KMS-11 (cell line): ENCODE measurements around the gene PTPRN2.

Source experiments
- H2AFZ ChIP-seq: fragments of 200-600 bp; sonication (generic); 2 replicates; pipeline ENCODE4 v1.6.1; 2016; ENCODE audit warnings: antibody characterized with exemption, mixed run types, low read depth
- H3K27ac ChIP-seq: fragments of 200-600 bp; sonication (generic); 2 replicates; pipeline ENCODE4 v1.6.1; 2016; ENCODE audit warnings: mild to moderate bottlenecking, mixed run types
- H3K27me3 ChIP-seq: fragments of 200-600 bp; sonication (generic); 2 replicates; pipeline ENCODE4 v1.6.1; 2017; ENCODE audit warnings: mild to moderate bottlenecking, low read depth, mixed run types, moderate library complexity; ENCODE audit not compliant: insufficient read depth
- H3K36me3 ChIP-seq: fragments of 200-600 bp; sonication (generic); 2 replicates; pipeline ENCODE4 v1.6.1; 2017; ENCODE audit warnings: mild to moderate bottlenecking, mixed run types; ENCODE audit not compliant: insufficient read depth
- H3K4me1 ChIP-seq: fragments of 200-600 bp; sonication (generic); 2 replicates; pipeline ENCODE4 v1.6.1; 2016; ENCODE audit warnings: mild to moderate bottlenecking, low read depth, mixed run types; ENCODE audit not compliant: poor library complexity, severe bottlenecking
- H3K4me2 ChIP-seq: fragments of 200-600 bp; sonication (generic); 2 replicates; pipeline ENCODE4 v1.7.0; 2016; ENCODE audit warnings: mild to moderate bottlenecking, mixed run types
- H3K4me3 ChIP-seq: fragments of 200-600 bp; sonication (generic); IDR thresholded peaks from 2 replicates; pipeline ENCODE4 v1.6.1; 2017; ENCODE audit warnings: low read depth, low read length, mixed read lengths; ENCODE audit not compliant: insufficient read depth
- H3K79me2 ChIP-seq: fragments of 200-600 bp; sonication (generic); 2 replicates; pipeline ENCODE4 v1.6.1; 2016; ENCODE audit warnings: low read depth, mixed run types; ENCODE audit not compliant: insufficient read depth
- H3K9ac ChIP-seq: fragments of 200-600 bp; sonication (generic); 2 replicates; pipeline ENCODE4 v1.6.1; 2016; ENCODE audit warnings: mild to moderate bottlenecking, mixed run types
- H4K20me1 ChIP-seq: fragments of 200-600 bp; sonication (generic); 2 replicates; pipeline ENCODE4 v1.6.1; 2016; ENCODE audit warnings: mild to moderate bottlenecking, mixed run types; ENCODE audit not compliant: insufficient read depth
- TF ChIP-seq, protein P1 (sequence below): fragments of 200-600 bp; sonication (generic); conservative IDR thresholded peaks from 2 replicates; pipeline ENCODE4 v1.6.1; 2017; ENCODE audit warnings: low read depth, mild to moderate bottlenecking, antibody characterized with exemption, low read length, moderate library complexity, mixed read lengths

The PTPRN2 gene

GRCh38 chr7:157786375-157787274 is 801.0 kb downstream of the PTPRN2 start:
- H2AFZ ChIP-seq: no peak overlapping the region
- H3K4me1 ChIP-seq: no peaks in the 10 kb centered on the region
- H3K79me2 ChIP-seq: no peaks in the 10 kb centered on the region
- H3K27me3 ChIP-seq: peaks cover 13% of the 10 kb centered on the region; the same call in 1 of the 2 replicates
- H4K20me1 ChIP-seq: no peaks in the 10 kb centered on the region
- H3K4me3 ChIP-seq: no peak overlapping the region
- no peaks in the 10 kb centered on the region for H3K36me3 ChIP-seq
- no peak overlapping the region for H3K4me2 ChIP-seq
- H3K27ac ChIP-seq: no peak overlapping the region
- H3K9ac ChIP-seq: no peak overlapping the region
- TF ChIP-seq, protein P1, sequence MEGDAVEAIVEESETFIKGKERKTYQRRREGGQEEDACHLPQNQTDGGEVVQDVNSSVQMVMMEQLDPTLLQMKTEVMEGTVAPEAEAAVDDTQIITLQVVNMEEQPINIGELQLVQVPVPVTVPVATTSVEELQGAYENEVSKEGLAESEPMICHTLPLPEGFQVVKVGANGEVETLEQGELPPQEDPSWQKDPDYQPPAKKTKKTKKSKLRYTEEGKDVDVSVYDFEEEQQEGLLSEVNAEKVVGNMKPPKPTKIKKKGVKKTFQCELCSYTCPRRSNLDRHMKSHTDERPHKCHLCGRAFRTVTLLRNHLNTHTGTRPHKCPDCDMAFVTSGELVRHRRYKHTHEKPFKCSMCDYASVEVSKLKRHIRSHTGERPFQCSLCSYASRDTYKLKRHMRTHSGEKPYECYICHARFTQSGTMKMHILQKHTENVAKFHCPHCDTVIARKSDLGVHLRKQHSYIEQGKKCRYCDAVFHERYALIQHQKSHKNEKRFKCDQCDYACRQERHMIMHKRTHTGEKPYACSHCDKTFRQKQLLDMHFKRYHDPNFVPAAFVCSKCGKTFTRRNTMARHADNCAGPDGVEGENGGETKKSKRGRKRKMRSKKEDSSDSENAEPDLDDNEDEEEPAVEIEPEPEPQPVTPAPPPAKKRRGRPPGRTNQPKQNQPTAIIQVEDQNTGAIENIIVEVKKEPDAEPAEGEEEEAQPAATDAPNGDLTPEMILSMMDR: no peak

- H2AFZ ChIP-seq: no peak overlapping the region
- TF ChIP-seq, protein P1: no peak
- H4K20me1 ChIP-seq: no peaks in the 10 kb centered on the region
- no peak overlapping the region for H3K4me2 ChIP-seq
- no peaks in the 10 kb centered on the region for H3K36me3 ChIP-seq
- H3K4me3 ChIP-seq: no peak overlapping the region
- H3K79me2 ChIP-seq: no peaks in the 10 kb centered on the region
- no peak overlapping the region for H3K27ac ChIP-seq
- H3K9ac ChIP-seq: no peak overlapping the region
- H3K27me3 ChIP-seq: peaks cover 13% of the 10 kb centered on the region; the same call in 1 of the 2 replicates
- no peaks in the 10 kb centered on the region for H3K4me1 ChIP-seq
These were observed 802.0 kb downstream of the PTPRN2 start for GRCh38 chr7:157785486-157786186.

DNA sequence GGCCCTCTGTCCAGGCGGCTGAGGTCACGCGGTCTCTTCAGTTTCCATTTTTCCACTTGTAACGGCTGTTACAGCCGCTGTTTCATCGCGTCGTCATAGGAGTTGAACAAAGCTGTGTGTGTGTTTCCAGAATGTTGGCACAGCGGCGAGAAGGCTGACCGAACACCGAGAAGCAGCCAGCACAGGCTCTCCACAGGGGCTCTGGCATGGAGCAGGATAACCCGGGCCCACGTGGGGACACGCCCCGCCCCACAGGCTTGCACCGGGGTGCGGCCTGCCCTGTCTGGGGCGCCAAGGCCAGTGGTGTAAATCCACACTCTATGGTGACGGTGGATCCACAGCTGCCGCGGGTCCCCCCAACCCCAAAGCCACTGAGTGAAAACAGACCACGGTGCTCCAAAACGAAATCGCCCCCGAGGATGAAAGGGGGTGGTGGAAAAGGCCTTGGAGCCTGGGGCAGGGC is 802.6 kb downstream of the PTPRN2 start:
- H3K36me3 ChIP-seq: no peaks in the 10 kb centered on the region

More for the DNA sequence above, 802.6 kb downstream of the PTPRN2 start:
- H3K4me3 ChIP-seq: no peak overlapping the region
- H3K79me2 ChIP-seq: no peaks in the 10 kb centered on the region
- H3K4me2 ChIP-seq: no peak overlapping the region
- H4K20me1 ChIP-seq: no peaks in the 10 kb centered on the region
- TF ChIP-seq, protein P1: no peak
- no peak overlapping the region for H3K9ac ChIP-seq
- H3K4me1 ChIP-seq: no peaks in the 10 kb centered on the region
- H3K27ac ChIP-seq: no peak overlapping the region
- H2AFZ ChIP-seq: no peak overlapping the region
- peaks cover 13% of the 10 kb centered on the region; the same call in 1 of the 2 replicates for H3K27me3 ChIP-seq
